SK-N-MC (cell line): ENCODE data around the gene TCAP.
"Not testable (repeated sequence)": the region's sequence is repeated elsewhere in the genome, so short reads cannot be mapped to it uniquely, and the experiment has no call there.

Experiments used
- DNase-seq: peaks from one replicate; pipeline ENCODE4 v3.0.0-alpha.2; 2011; ENCODE audit warnings: low read depth, low spot score
- H3K27ac ChIP-seq: fragments of 200-600 bp; sonication (generic); 2 replicates; pipeline ENCODE4 v1.5.1; 2016; ENCODE audit warnings: mixed run types
- H3K36me3 ChIP-seq: fragments of 200-600 bp; sonication (generic); 2 replicates; pipeline ENCODE4 v1.6.1; 2017; ENCODE audit warnings: antibody characterized with exemption, low read length, mixed read lengths; ENCODE audit not compliant: insufficient read depth
- H3K4me3 ChIP-seq: fragments of 200-600 bp; sonication (generic); 2 replicates; pipeline ENCODE4 v1.5.1; 2016
- H3K9ac ChIP-seq: fragments of 200-600 bp; sonication (generic); 2 replicates; pipeline ENCODE4 v1.8.0; 2017; ENCODE audit warnings: mixed run types, mixed read lengths; ENCODE audit not compliant: insufficient read length
- H3K9me3 ChIP-seq: fragments of 200-600 bp; sonication (generic); 2 replicates; pipeline ENCODE4 v1.6.1; 2017; ENCODE audit warnings: low read depth, mild to moderate bottlenecking, antibody characterized with exemption, low read length, moderate library complexity, mixed read lengths
- EZH2 ChIP-seq: fragments of 200-600 bp; sonication (generic); IDR thresholded peaks from one replicate; pipeline ENCODE4 v1.6.1; 2017; ENCODE audit warnings: antibody characterized with exemption
- FOXP2 ChIP-seq: optimal IDR thresholded peaks from 2 replicates; pipeline ENCODE3; 2011; ENCODE audit warnings: mild to moderate bottlenecking, moderate library complexity; ENCODE audit not compliant: insufficient read depth; ENCODE audit errors: extremely low read length, control extremely low read depth
- POLR2AphosphoS5 ChIP-seq: IDR thresholded peaks from 2 replicates; pipeline ENCODE4 v1.6.1; 2012; ENCODE audit warnings: mild to moderate bottlenecking, low read depth, low read length, borderline replicate concordance

TCAP gene

GRCh38 chr17:39688475-39688835, 23.3 kb downstream of the TCAP start:
- DNase-seq = no peak
- no peaks in the 10 kb centered on the region for H3K9me3 ChIP-seq
- peak overlapping the region; percentile 98 for H3K27ac ChIP-seq
- H3K36me3 ChIP-seq = no peaks in the 10 kb centered on the region
- TF ChIP-seq POLR2AphosphoS5 = no peak
- TF ChIP-seq EZH2 = no peak
- no peak for TF ChIP-seq FOXP2
- H3K4me3 ChIP-seq = peak overlapping the region; percentile 96
- H3K9ac ChIP-seq = peak overlapping the region; percentile 86

GRCh38 chr17:39688945-39689344, 23.8 kb downstream of the TCAP start:
- Histone ChIP-seq H3K4me3 (peak overlapping the region; percentile 96), H3K9me3 (no peaks in the 10 kb centered on the region), H3K9ac (no peak overlapping the region), H3K27ac (no peak overlapping the region; the same call in 1 of the 2 replicates), H3K36me3 (no peaks in the 10 kb centered on the region)
- DNase-seq = no peak
- TF ChIP-seq EZH2 (no peak), FOXP2 (no peak), POLR2AphosphoS5 (no peak)

GRCh38 chr17:39694593-39694992, 29.4 kb downstream of the TCAP start:
- Histone ChIP-seq H3K9ac (no peak overlapping the region), H3K4me3 (no peak overlapping the region), H3K36me3 (no peaks in the 10 kb centered on the region), H3K9me3 (no peaks in the 10 kb centered on the region), H3K27ac (no peak overlapping the region)
- TF ChIP-seq FOXP2 (no peak), POLR2AphosphoS5 (no peak), EZH2 (no peak)
- no peak for DNase-seq

GRCh38 chr17:39695089-39695474, 29.9 kb downstream of the TCAP start:
- TF ChIP-seq FOXP2 = no peak
- TF ChIP-seq EZH2 = no peak
- TF ChIP-seq POLR2AphosphoS5 = no peak
- Histone ChIP-seq H3K9me3 (no peaks in the 10 kb centered on the region), H3K27ac (no peak overlapping the region), H3K9ac (no peak overlapping the region), H3K4me3 (no peak overlapping the region), H3K36me3 (no peaks in the 10 kb centered on the region)
- no peak for DNase-seq

- no peaks in the 10 kb centered on the region for H3K9me3 ChIP-seq
- no peak for DNase-seq
- TF ChIP-seq EZH2 (no peak), FOXP2 (no peak), POLR2AphosphoS5 (no peak)
- H3K36me3 ChIP-seq = no peaks in the 10 kb centered on the region
- H3K4me3 ChIP-seq = no peak overlapping the region
- no peak overlapping the region for H3K9ac ChIP-seq
- H3K27ac ChIP-seq = no peak overlapping the region
These were observed 31.6 kb downstream of the TCAP start for GRCh38 chr17:39696731-39697130.

- Histone ChIP-seq H3K9me3 (no peaks in the 10 kb centered on the region), H3K9ac (no peak overlapping the region), H3K4me3 (no peak overlapping the region), H3K27ac (no peak overlapping the region), H3K36me3 (no peaks in the 10 kb centered on the region)
- no peak for DNase-seq
- TF ChIP-seq EZH2 (no peak), FOXP2 (no peak), POLR2AphosphoS5 (no peak)
These were observed 32.8 kb downstream of the TCAP start for GRCh38 chr17:39697961-39698360.

- H3K27ac ChIP-seq, H3K9me3 ChIP-seq, DNase-seq, H3K36me3 ChIP-seq: not testable (repeated sequence)
- Histone ChIP-seq H3K4me3 (peak overlapping the region; percentile 92), H3K9ac (peak overlapping the region; percentile 84)
These were observed 34.1 kb downstream of the TCAP start for GRCh38 chr17:39699157-39699817.

GRCh38 chr17:39699818-39700147, 34.6 kb downstream of the TCAP start, which contains the start of gene ERBB2:
ERBB2 (plus strand) TSS chr17:39700064; CDS start chr17:39700239, 175 bp downstream.
- Histone ChIP-seq H3K27ac (no peak within 1 kb of the TSS), H3K36me3 (no peaks in the 10 kb centered on the region), H3K9me3 (no peaks in the 10 kb centered on the region), H3K4me3 (peak within 1 kb of the TSS; percentile 92), H3K9ac (peak within 1 kb of the TSS; percentile 84)
- TF ChIP-seq EZH2 = no peak
- peak; percentile 68 for TF ChIP-seq POLR2AphosphoS5
- DNase-seq = peak; percentile 26

GRCh38 chr17:39700148-39700987, 35.2 kb downstream of the TCAP start:
- no peaks in the 10 kb centered on the region for H3K9me3 ChIP-seq
- no peak for DNase-seq
- TF ChIP-seq EZH2 = no peak
- TF ChIP-seq POLR2AphosphoS5 = no peak
- TF ChIP-seq FOXP2 = no peak
- H3K9ac ChIP-seq = peak overlapping the region; percentile 84
- no peak overlapping the region for H3K27ac ChIP-seq
- no peaks in the 10 kb centered on the region for H3K36me3 ChIP-seq
- H3K4me3 ChIP-seq = peak overlapping the region; percentile 92
